ENCODE data around the gene RBP3.

DNA sequence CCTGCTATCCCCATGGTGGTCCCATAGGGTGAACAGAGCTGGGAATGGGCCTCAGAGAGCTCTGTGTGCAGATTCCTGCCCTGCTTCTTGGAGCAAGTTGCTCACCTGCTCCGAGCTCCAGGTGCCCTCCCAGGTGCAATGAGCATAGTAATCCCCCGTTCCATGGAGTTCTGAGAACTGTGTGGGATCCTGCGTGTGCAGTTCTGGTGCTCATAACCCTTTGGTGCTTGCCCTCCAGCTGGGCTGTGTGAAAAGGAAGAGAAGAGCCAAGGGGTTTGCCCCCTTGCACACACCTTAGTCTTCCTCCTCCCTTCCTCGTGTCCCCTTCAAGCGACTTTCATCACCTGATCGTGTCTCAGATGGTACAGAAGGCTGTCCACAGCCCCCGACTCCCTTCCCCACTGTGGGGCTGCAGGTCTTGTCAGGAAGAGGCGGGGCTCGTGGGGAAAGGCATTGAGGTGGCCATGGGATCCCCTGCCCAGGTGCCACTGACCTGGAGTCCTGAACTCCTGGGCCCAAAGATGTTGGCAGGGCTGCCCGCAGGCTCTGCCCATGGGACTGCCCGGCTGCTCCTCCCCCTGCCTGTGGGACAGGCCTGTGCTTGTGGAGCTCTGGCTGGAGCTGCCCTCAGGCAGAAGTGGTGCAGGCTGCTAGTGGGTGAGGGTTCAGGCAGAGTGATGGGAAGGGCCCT, 57.8 kb downstream of the RBP3 start:
- TF ChIP-seq GATA2 (IDR thresholded peaks at IDR 0.05; ENCODE audit: low read depth, low read length) (no peak), GATA3 (IDR thresholded peaks at IDR 0.05; ENCODE audit: low read depth, low read length) (no peak)
